GM19452 (cell line): ENCODE measurements around the gene DMTF1.
"Not testable (repeated sequence)": the region's sequence is repeated elsewhere in the genome, so short reads cannot be mapped to it uniquely, and the experiment has no call there.

Experiments used
- ATAC-seq: cut with Tn5 transposase; IDR thresholded peaks from one replicate; pipeline ENCODE4 v1.9.1; 2021; ENCODE audit not compliant: unreplicated experiment

The DMTF1 gene

DNA sequence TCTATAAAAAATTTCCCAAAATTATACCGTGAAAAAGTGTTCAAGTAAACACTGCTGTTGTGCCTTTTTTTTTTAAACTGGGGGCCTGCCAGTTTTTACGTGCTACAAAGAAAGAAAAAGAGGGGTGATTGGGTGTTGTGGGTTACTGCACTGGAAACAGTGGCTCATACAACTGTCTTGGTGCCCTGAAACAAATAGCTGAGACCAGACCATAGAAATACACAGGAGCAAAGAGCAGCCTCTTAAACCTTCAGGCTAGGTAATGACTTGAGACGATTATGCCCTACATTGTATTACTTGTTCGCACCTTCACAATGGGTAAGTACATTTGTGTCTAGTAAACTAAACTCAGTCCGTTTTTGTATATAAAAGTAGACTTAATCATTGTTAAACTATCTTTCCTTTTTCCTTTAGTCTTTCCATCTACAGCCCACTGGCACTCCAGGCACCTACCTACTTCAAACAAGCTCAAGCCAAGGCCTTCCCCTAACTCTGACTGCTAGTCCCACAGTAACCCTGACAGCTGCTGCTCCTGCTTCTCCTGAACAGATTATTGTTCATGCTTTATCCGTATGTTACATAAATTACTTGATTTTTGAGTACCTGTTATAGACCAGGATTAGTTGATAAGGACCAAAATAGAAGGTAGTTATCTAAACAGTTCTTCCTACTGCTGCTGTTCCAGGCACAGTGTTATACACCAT is 40.7 kb downstream of the DMTF1 start:
- ATAC-seq = no peak

DNA sequence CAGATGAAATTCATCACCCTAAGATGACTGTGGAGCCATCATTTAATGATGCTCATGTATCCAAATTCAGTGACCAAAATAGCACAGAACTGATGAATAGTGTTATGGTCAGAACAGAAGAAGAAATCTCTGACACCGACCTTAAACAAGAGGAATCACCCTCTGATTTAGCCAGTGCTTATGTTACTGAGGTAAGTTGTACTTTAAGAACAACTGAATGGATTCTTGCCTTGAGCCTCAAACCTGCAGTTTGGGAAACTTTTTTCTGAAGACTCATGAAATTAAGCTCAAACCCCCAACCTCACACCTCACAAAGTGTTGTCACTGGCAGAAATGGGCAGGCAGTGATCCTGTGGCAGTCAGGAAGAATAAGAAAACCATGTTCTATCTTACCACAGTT is 41.7 kb downstream of the DMTF1 start:
- no peak for ATAC-seq

DNA sequence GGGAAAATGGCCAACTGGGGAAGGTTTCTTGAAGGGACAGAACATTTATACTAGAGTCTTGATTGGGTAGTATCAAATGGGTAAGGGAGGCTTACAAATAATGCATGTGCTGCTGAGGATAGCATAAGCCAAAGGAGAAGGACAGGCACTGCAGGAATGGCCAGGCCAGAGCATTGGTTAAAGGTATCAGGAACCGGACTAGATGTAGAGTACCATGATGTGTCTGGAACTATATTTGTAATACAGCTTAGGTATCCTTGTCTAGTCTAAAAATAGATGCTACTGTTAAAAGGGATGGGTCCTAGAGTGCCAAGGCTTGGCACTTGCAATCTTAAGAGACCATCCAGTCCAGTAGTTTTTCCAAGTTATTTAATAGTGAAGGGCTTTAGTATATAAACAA is 47.0 kb downstream of the DMTF1 start:
- no peak for ATAC-seq

DNA sequence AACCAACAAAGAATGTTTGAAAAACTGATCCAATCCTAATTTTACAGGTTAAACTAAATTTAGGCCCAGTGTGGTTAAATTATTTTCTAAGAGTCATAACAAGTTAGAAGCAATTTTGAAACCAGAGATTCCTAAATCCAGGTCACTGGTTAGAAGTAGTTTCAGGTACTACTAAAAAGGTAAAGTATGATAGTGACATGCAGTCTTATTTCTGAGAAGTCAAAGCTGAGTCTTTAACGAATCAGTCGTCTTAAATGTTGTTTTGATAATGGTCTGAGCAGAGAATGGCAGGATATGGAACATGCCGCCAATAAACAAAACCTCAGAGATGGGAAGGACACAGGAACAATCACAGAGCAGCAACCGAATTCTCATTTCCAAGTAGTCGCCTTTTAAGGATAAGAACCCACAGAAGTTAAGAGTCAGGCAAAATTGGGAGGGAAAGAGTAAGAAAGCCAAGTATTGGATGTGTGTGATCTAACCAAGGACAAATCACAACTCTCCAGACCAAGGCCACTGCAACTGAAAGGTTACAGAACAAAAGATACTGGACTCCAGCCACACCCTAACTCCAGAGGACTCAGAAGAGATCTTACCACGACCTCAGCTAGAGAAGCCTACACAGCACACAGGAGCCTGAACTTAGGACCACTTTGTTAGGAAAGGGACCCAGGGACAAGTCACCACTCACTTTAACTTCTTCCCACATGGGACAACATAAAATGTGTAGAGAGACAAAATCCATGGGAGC is 47.6 kb downstream of the DMTF1 start:
- no peak for ATAC-seq

DNA sequence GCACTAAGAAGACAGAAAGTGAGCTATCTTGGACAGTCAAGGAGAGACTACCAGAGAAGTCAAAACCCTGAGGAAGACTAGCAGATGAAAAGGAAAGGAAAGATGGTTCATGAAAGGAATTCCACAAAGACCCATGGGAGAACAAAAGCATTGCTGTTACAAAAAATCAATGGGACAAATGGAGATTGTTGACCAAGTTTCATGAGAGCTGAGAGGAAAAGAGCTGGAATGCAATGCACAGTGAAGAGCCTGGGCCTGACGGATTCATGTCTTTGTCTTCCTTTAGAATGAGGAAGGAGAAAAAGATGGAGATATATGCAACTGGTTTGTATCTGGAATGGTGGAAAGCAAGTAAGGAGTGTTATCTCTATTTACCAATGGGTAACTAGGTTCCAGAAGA is 50.0 kb downstream of the DMTF1 start:
- ATAC-seq = no peak

DNA sequence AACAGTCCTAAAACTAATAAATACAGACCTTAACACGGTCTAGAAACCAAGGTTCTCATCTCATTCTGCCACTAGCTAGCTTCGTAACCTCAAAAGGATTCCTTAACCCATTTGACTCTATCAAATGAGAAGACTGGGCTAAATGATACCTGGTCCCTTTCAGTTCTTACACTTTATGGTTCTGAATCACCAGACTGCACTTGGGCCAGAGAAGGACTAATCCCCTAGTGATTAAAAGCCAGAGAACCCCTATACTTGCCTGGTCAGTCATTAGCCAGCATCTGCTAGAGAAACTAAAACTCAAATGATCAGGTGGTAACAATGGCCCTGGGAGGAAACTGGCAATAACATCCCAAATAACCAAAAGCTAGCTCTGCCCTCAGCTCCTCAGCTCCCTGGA is 50.5 kb downstream of the DMTF1 start:
- no peak for ATAC-seq

DNA sequence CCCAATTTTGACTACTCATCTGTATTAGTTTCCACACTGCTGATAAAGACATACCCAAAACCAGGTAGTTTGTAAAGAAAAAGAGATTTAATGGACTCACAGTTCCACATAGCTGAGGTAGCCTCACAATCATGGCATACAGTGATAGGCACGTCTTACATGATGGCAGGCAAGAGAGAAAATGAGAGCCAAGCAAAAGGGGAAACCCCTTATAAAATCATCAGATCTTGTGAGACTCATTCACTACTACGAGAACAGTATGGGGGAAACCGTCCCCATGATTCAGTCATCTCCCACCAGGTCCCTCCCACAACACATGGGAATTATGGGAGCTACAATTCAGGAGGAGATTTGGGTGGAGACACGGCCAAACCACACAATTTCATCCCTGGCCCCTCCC is 51.7 kb downstream of the DMTF1 start:
- not testable (repeated sequence) for ATAC-seq

DNA sequence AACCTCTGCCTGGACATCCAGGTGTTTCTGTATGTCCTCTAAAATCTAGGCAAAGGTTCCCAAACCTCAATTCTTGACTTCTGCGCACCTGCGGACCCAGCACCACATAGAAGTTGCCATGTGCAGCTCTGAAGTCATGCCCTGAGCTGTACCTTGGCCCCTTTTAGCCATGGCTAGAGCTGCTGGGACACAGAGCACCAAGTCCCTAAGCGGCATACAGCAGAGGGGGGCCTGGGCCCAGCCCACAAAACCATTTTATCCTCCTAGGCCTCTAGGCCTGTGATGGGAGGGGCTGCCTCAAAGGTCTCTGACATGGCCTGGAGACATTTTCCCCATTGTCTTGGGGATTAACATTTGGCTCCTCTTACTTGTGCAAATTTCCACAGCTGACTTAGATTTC is 52.7 kb downstream of the DMTF1 start:
- no peak for ATAC-seq

DNA sequence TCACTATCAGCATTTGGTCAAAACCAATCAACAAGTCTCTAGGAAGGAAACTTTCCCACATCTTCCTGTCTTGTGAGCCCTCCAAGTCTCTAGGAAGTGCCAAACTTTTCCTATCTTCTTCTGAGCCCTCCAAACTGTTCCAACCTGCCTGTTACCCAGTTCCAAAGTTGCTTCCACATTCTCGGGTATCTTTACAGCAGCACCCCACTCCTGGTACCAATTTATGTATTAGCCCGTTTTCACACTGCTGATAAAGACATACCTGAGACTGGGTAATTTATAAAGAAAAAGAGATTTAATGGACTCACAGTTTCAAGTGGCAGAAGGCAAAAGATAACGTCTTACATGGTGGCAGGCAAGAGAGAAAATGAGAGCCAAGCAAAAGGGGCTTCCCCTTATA is 53.4 kb downstream of the DMTF1 start:
- not testable (repeated sequence) for ATAC-seq

DNA sequence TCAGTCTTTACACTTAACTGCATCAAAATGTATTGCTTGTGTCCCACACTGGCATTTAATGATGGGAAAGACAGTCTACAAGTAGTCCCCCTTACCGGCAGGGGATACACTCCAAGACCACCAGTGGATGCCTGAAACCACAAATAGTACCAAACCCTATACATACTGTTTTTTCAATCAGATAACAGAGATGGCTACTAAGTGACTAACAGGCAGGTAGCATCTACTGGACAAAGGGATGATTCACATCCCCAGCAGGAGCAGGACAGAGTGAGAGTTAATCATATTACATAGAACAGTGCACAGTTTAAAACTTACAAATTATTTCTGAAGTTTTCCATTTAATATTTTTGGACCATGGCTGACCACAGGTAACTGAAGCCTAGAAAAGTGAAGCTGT is 54.1 kb downstream of the DMTF1 start:
- no peak for ATAC-seq

DNA sequence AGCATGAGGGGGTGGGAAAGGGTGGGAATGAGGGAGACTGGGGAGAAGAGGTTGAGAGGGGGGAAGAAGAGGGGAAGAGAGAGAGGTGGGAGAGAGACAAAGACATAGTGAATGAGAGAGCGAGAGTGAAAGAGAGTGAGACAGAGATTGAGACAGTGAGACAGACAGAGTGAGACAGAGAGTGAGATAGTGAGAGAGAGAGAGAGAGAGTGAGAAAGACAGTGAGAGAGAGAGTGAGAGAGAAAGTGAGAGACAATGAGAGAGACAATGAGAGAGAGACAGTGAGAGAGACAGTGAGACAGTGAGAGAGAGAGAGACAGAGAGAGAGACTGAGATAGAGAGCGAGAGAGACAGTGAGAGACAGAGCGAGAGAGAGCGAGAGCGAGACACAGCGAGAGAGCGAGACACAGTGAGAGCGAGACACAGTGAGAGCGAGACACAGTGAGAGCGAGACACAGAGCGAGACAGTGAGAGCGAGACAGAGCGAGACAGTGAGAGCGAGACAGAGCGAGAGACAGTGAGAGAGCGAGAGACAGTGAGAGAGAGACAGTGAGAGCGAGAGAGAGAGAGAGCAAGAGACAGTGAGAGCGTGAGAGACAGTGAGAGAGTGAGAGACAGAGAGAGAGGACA is 57.2 kb downstream of the DMTF1 start:
- ATAC-seq = no peak

DNA sequence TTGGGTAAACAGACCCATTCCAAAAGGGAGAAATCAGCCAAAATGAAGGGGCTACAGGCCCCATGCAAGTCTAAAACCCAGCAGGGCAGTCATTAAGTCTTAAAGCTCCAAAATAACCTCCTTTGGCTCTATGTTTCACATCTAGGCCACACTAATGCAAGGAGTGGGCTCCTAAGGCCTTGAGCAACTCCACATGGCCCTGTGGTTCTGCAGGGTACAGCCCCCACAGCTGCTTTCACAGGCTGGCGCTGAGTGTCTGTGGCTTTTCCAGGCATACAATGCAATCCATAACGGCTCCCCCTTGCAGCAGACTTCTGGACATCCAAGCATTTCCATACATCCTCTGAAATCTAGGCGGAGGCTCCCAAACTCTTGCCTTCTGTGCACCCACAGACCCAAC is 58.3 kb downstream of the DMTF1 start:
- no peak for ATAC-seq

DNA sequence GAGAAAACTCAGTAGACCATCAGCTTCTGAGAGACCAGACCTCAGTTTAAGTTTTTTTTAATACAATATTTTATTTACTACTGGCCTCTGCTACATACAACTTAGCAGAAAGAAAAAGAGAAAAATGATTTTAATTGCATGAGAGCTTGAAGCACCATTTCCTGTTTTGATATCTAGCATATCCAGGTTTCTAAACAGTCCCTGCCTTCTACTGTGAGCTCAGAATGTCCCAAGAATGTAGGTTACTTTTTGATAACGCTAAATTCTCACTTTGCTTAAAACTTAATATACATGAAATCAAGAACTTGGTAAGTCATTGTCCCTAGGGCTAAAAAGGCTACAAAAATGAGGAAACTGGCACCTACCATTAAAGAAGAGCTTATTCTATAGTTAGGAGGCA is 60.2 kb downstream of the DMTF1 start:
- ATAC-seq = no peak

DNA sequence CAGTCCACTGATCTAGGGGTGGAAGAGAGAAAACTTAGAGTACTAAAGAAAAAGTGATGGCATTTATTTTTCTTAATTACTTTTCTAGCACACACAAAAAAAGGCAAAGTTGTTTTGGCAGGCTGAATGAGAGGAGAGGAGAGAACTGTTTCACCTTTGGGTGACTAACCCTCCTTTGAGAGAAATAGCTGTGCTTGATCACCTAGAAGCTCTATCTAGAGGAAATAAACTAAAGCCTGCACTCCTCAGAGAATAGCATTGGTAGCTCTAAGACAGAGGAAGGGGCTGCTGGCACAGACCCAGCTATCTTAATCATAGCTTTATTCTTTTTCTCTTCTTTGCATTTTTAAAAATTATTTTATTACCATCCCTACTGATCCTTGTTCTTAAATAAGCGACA is 61.0 kb downstream of the DMTF1 start:
- ATAC-seq = no peak

DNA sequence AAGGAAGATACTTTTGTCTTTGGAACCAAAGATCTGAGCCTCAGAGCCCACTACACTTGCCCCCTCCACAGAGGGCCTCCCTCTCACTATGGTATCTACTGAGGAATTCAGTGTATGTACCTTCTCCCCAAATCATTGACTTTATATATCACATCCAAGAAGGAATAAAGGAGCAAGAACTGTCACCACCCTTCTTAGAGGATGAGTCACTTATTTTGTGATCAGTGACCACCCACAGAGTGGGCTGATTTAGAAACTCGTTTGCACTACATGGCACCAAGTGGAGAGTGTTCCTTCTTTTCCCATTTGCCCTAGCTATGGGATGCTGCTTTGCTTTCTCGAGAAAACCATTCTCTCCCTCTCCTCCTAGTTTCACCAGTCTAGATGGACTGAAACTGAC is 61.6 kb downstream of the DMTF1 start:
- no peak for ATAC-seq

DNA sequence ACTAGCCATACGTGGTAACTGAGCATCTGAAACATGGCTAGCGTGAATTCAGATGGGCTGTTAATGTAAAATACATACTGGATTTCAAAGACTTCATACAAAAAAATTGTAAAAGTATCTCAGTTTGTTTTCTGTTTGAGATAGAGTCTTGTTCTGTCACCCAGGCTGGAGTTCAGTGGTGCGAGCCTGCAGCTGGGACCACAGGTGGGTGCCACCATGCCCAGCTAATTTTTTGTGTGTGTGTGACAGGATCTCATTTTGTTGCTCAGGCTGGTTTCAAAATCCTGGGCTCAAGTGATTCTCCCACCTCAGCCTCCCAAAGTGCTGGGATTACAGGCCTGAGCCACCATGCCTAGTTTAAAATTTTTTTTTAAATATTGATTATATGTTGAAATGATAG is 62.8 kb downstream of the DMTF1 start:
- ATAC-seq = no peak

DNA sequence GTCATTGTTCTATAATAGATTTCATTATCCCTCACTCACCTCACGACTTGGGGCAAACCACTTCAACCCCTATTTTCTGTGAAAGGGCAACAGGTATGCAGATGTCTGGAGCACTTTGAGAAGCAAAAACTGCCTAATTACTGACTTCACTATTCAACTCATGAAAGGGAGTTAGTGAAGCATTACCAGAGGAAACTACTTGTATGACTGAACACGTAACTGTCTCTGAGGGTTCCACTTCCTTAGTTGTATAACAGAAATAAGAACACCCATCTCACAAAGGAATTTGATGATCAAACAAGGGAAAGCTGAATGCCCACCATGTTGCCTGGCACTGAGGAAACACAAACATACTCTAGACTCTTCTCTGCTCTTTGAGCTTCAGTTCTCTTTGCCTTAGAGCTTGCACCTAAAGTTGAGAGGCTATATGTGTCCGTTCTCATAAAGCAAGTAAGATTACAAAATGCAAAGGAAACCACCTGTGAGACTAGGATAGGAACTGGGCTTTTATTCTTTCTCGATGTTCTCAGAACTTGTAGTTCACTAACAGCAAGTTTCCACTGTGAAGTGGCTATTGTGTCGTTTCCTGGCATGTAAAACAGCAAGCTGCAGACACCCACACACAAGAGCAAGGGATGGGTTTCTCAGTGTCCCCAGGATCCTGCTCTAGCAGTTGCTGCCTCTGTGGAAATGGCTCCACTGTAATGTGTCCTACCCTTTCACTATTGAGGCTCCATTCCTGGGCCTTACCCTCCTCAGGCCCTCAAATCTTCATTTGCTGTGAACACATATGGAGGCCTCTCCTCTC is 64.7 kb downstream of the DMTF1 start:
- ATAC-seq = peak; percentile 58

DNA sequence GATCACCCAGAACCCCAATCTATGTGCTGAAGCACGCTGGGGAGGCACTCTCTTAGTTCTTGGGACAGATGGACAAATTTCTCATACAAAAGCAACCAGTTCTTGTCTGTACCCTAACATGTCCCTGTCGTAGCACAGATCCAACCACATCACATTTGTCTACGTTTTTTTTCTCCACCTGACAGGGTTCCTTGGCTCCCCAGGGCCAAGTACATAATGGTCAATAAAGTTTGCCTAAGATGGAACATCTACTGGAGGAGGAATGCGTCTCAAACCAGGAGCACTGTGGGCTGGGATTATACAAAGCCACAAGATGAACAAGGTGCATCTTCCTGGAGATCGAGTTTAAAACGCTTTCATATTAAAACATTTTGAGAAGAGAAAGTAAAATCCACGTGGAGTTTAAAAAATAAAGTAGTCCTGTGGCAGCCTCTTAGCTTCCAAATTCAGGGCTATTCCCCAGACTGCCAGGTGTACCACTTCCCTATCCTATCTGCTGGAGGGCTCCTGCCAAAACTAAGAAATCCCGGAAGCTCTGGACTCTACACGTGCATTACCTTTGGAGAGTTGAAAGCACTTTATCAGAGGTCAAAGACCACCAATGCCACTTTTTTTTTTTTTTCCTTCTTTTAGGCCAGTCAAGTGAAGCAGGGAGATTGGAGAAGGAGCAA is 65.9 kb downstream of the DMTF1 start:
- no peak for ATAC-seq

DNA sequence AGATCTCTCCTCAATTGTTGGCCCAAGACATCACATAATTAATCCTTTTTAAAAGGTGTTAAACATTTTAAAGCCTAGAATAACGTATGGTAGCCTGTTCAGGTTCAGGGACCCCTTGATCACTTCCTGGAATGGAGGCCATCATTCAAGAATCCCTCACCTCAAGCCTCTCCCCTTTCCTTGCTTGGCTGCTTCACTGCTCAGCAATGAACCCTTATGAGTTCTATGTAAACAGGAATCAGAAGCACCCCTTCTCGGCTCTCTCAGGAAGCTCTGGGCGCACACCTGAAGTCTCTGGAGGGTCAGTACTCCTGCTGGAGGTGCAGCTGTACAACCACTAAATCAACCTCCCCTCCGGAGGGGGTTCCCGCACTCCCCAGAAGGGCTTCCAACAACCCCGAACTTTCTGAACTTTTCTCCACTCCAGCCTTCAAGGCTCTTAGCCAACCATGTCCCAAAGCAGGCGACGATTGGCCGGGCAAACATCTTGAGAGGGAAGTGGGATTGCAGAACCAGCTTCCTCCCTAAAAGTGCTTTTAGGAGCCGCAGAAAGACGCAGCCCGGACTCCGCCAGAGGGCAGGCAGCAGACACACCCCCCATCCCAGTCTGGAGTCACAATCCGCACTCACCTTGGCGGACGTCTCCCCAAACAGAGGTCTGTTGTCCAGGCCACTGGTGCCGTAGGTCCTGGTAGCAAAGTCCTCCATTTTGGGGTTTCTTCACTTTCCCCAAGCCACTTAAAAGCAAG is 66.7 kb downstream of the DMTF1 start:
- ATAC-seq = peak; percentile 0

DNA sequence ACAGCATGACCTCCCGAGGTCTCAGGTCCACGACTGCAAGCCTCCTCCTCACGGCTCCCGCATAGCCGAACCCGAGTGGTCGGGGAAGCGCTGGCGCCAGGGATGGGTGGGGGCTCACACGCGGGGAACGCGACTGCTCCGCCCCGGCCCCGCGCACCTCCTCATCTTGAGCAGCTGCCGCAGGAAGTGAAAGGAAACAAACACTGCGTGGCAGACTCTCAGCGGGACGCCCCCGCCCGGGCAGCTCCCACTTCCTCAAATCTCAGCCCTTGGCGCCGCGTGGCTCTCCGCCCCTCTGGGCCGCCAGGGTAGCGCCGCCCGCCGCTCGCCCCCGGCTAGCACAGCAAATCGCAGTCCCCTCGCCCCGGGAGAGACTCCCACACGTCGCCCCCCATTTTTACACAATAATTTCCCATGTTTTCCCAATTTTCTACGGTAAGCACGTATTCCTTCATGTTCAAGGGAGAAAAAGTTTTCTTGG is 67.3 kb downstream of the DMTF1 start, which contains the start of gene TMEM243:
Gene TMEM243 (minus strand): TSS at position 188 of the 481 bp plus-strand sequence. CDS start 229 bp downstream, outside the sequence.
- ATAC-seq = peak; percentile 47
